HL-60/S4 (cell line): ENCODE results near the gene RGS19.

Experiments used
- in situ Hi-C: fragments of 300-500 bp; cut with MboI; formaldehyde crosslinking; loops from 2 replicates; pipeline ENCODE4 v1.14.3; 2022; ENCODE audit warnings: low sequenced_read_pairs

Gene RGS19

GRCh38 chr20:64037498-64038213 lies 41.7 kb downstream of the RGS19 start:
- in situ Hi-C loops: no loop called here

- in situ Hi-C loops: no loop called here
Measured at GRCh38 chr20:64037199-64037497, 42.2 kb downstream of the RGS19 start.

- in situ Hi-C loops: no loop called here
Measured at GRCh38 chr20:64036346-64037198, 42.7 kb downstream of the RGS19 start.

- in situ Hi-C loops: no loop called here
Measured at GRCh38 chr20:64035933-64036345, 43.4 kb downstream of the RGS19 start, which contains the start of gene C20orf204. Gene C20orf204, plus strand, starts transcription at chr20:64036182. Its CDS starts 142 bp downstream, at chr20:64036324.

GRCh38 chr20:64035066-64035932 lies 44.0 kb downstream of the RGS19 start:
- in situ Hi-C loops: no loop called here

- in situ Hi-C loops: no loop called here
Measured at GRCh38 chr20:64033981-64034493, 45.3 kb downstream of the RGS19 start.

GRCh38 chr20:64032706-64033624 lies 46.4 kb downstream of the RGS19 start:
- in situ Hi-C loops: no loop called here

GRCh38 chr20:64031822-64032314 lies 47.5 kb downstream of the RGS19 start:
- in situ Hi-C loops: no loop called here

- in situ Hi-C loops: no loop called here
Measured at GRCh38 chr20:64030371-64031134, 48.8 kb downstream of the RGS19 start.

- in situ Hi-C loops: no loop called here
Measured at GRCh38 chr20:64029293-64030117, 49.8 kb downstream of the RGS19 start.

- in situ Hi-C loops: no loop called here
Measured at GRCh38 chr20:64027981-64028685, 51.2 kb downstream of the RGS19 start.

GRCh38 chr20:64025826-64026412 lies 53.4 kb downstream of the RGS19 start:
- in situ Hi-C loops: no loop called here

- in situ Hi-C loops: no loop called here
Measured at GRCh38 chr20:64025101-64025825, 54.1 kb downstream of the RGS19 start.

- in situ Hi-C loops: no loop called here
Measured at GRCh38 chr20:64024141-64024990, 55.0 kb downstream of the RGS19 start.

GRCh38 chr20:64023361-64024140 lies 55.8 kb downstream of the RGS19 start:
- in situ Hi-C loops: no loop called here
